Activated CD8-positive, alpha-beta memory T cell treated with anti-CD3 and anti-CD28 coated beads for 4 hours (primary cell): ENCODE data around the gene PRKAG3.
A peak's percentile ranks its signal among the peaks of the same experiment; 100 is the strongest.

Experiments used
- DNase-seq, 2 donors: peaks; one replicate each; pipeline ENCODE4 v3.0.0-alpha.2; 2020; ENCODE audit warnings: low read depth in 2 of 2

Gene PRKAG3

DNA sequence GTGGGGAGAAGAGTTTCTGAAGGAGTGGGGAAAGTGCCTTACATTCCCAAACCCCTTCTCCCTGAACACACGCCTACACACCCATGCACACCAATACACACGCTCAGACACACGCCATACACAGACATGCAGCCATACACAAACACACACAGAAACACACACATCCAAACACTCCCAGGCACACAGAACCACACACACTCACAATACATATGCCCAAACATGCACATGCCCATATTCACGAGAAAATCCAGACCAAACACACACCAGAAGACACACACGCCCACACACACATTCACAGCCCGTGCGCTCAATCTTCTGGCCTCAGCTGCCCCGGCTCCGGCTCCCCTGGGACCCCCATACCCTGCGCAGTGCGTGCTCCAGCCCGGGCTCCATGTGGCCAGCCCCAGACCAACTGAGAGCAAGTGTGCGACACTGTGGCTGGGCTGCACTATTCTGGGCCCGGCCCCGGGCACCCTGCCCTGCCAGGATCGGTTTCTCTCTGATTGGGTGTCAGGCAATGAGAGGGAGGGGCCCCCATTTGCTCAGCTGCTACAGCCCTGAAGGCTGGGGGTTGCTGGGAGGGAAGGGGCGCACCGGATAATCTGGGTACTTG lies at the start of gene PRKAG3:
Gene PRKAG3 (minus strand): TSS at position 426 of the 613 bp plus-strand sequence.
- no peak for DNase-seq

DNA sequence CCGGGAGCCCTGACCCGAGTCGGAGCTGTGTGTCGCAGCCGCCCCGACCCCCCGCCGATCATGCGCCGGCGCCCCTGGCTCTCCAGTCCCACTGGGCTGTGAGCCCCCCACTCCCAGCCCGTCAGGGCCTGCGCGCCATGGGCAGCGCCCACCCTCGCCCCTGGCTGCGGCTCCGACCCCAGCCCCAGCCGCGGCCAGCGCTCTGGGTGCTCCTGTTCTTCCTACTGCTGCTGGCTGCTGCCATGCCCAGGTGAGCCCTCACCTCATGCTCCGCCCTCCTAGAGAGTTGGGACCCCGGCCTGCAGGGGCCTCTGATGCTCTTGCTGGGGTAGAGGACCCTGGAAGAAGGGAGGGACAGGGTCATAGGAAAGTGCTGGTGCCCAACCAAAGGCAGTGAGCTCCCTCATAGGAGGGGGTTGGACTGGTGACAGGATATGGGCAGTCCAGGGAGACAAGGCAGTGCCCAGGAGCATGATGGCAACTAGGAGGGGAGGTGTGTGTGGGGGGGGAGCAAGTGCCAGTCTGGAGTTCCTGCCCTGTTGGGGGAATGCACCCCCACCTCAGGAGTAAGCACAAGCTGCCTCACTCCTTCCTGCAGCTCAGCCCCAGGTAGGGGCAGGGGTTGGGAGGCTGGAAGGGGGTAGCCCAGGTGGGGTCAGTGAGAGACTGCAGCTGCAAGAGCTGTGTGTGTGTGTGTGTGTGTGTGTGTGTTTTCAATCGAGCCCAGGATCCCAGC lies 49.4 kb upstream of the PRKAG3 start:
- DNase-seq: no peak

DNA sequence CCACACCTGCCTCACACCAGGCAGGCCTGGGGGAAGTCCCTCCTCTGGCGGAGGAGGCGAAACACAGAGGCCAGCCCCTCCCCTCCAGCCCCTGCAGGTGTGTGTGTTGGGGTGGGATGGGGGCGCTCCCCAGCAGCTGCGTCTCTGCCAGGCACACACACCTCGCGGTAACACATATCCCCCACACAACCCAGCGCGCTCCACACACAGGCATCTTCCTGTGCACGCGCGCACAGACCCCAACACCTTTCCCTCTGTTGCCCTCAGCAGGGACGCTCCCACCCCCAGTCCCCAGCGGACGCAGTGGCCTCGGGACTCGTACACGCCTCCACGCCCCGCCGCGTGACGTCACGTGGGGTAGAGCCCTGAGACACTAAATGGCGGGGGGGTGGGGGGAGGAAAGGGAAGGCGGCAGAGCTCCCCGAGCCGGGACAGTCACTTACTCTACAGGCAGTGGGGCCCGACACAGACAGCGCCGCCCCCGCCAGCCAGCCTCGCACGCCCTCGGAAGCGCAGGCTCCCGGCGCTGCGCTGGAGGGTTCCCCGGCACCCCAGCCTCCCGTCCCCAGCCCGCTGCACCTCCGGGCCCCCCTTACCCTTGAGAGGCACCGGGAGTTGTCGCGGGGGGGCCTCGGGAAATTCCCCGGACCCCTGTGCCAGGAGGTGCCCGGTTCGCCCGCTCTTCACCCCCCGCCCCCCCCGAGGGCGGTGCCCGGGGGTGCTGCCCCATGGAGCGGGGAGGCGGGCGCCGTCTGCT lies 48.7 kb upstream of the PRKAG3 start, which contains the start of gene WNT10A:
Gene WNT10A (plus strand): TSS at position 751 of the 757 bp plus-strand sequence. CDS start 144 bp downstream, outside the sequence.
- DNase-seq: peak; percentile 71 to 83

DNA sequence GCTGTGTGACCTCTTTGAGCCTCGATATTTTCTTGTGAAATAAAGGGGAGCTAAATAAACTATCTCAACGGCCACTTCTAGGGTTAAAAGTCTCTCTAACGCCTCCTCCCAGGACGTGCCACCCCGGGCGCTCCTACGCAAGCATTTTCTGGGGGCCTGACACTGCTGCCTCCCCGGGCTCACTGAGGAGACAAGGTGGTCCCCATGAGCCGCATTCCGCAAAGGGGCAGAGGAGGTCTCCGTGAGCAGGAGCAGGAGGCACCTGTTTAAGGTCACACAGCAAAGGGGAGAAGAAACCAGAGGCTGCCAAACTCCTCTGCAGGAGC lies 48.1 kb upstream of the PRKAG3 start:
- no peak for DNase-seq

DNA sequence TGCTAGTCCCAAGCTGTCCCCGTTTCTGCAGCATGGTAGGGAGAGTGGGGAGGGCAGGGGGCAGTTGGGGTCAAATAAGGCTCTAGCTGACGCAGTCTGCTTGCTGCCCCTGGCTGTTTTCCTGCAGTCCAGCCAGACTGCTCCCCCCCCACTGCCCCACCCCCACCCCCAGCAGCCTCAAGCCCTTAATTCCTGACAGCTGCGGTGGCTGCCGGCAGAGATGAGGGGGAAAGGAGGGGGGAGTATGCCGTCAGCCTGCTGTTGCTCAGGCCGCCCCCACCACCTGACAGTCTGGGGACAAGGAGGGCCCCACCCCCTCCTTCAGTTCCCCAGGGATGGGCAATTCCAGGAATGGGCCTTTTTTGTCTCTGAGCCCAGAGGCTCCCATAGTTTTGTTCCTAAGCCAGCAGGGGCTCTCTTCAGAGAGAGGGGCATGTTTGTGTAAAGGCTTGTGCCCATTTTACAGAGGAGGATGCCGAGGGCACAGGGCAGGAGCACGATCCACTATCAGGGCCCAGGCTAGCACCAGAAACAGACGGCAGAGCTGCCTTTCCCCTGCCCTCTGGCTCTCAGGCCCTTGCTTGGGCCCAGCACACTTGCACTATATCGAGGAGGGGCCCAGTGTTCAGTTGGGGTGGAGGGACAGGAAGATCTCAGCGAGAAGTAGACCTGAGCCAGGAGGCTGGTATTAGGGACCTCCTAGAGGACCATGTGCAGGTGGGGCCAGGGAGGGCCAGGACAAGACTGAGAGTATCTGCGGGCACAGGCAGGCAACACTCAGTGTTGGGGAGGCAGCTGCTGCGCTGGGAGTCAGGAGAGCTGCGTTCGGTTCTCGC lies 47.5 kb upstream of the PRKAG3 start:
- no peak for DNase-seq

DNA sequence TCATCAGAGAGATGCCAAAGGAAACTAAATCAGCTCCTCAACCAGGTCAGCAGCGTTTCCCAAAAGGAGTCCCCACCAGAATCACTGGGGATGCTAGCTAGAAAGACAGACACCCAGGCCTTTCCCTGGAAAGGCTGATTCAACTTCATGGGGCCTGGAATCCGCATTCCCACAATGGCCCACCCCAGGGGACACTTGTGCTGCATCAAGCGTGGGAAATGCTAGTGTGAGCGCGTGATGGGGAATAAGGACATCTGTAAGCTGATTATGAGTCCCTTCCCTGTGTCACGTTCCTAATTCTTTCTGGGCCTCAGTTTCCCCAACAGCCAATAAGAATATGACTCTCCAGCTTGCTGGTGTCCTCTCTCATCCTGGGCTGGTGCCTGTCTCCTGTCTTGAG lies 46.9 kb upstream of the PRKAG3 start:
- no peak for DNase-seq

DNA sequence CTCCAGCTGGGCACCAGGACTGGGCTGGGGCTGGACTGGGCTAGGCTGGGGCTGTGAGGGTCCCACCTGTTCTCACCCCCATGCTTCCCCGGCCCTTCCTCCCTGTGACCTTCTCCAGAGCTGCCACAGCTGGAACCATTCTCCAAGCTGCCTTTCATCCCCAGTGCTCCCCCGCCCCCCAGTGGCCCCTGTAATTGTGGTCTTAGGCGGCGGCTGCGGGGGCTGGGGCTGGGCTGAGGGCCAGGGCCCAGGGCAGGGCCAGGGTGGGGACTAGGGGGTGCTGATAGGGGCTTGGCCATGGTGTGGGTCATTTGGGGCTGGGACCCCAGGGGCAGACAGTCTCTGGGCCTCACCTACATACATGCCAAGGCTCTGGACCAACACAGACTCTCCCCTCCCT lies 46.3 kb upstream of the PRKAG3 start:
- DNase-seq: no peak

DNA sequence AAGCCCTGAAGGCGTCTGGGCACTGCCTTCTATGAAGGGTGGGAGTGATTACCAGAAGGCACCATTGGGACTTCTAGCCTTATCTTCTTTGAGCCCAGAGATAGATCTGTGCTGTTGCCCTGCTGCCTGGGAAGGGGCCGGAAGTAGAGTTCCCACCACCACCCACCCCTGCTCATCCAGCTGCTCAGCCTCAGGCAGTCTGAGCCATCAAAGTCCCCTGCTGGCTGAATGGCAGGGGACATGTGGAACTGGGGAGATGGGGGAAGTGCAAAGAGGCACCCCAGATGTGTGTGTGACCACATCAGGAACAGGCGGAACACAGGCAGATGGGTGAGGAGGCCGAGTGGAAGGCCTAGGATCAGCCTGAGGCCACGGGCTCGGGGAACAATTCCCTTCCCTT lies 45.7 kb upstream of the PRKAG3 start:
- DNase-seq: no peak

DNA sequence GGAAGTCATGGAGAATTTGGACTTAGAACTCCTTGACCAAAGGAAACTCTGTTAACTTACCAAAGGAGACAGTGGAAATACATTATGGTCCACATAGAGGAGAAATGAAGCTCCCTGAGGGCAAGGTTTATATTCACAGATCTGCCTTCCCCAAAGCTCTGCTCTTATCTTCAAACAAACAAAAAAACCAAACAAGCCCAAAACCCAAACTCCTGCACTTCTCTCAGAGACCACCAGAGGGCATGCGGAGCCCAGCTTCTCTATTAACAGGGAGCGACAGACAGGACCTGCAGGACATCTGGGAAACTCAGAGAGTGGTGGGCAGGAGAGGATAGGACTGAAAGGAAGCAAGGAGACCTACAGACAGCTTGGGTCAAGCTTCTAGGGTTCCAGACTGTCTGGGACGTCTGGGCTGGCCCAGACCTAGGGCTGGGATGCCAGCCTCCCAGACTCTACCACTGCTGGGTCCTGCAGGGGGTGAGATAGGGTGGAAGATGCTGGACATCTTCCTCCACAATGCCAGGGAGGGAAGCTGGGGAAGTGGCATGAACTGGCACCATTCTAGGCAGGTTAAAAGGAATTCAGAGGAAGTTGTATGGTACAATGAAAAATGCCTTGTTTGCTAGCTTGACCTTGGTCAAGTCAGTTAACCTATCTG lies 45.1 kb upstream of the PRKAG3 start:
- DNase-seq: peak; percentile 48 to 55

DNA sequence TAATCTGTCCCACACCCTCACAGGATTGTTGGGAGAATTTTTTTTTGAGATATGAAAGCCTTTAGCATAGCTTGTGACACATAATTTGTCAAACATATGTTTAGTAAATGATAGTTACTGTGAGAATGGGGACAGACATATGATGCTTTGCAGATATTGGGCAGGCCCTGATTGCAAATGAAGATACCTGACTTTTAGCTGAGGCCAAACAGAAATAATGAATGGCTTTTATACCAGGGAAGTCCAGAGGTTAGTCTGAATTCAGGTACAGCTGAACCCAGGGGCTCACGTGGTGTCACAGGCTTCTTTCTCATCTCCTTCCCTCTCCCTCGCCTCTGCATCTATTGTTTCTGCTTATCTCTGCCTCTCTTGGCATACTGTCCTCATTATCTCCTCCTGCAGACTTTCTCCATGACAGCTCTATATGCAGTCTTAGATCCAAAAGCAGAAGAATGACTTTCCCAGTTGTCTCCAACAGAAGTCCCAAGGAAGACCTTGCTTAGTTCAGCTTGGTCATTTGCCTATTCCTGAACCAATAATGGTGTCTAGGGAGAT lies 44.2 kb upstream of the PRKAG3 start:
- DNase-seq: no peak

DNA sequence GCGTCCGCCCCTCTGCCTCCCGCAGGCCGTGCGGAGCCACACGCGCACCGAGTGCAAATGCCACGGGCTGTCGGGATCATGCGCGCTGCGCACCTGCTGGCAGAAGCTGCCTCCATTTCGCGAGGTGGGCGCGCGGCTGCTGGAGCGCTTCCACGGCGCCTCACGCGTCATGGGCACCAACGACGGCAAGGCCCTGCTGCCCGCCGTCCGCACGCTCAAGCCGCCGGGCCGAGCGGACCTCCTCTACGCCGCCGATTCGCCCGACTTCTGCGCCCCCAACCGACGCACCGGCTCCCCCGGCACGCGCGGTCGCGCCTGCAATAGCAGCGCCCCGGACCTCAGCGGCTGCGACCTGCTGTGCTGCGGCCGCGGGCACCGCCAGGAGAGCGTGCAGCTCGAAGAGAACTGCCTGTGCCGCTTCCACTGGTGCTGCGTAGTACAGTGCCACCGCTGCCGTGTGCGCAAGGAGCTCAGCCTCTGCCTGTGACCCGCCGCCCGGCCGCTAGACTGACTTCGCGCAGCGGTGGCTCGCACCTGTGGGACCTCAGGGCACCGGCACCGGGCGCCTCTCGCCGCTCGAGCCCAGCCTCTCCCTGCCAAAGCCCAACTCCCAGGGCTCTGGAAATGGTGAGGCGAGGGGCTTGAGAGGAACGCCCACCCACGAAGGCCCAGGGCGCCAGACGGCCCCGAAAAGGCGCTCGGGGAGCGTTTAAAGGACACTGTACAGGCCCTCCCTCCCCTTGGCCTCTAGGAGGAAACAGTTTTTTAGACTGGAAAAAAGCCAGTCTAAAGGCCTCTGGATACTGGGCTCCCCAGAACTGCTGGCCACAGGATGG lies 42.0 kb upstream of the PRKAG3 start:
- DNase-seq: no peak

DNA sequence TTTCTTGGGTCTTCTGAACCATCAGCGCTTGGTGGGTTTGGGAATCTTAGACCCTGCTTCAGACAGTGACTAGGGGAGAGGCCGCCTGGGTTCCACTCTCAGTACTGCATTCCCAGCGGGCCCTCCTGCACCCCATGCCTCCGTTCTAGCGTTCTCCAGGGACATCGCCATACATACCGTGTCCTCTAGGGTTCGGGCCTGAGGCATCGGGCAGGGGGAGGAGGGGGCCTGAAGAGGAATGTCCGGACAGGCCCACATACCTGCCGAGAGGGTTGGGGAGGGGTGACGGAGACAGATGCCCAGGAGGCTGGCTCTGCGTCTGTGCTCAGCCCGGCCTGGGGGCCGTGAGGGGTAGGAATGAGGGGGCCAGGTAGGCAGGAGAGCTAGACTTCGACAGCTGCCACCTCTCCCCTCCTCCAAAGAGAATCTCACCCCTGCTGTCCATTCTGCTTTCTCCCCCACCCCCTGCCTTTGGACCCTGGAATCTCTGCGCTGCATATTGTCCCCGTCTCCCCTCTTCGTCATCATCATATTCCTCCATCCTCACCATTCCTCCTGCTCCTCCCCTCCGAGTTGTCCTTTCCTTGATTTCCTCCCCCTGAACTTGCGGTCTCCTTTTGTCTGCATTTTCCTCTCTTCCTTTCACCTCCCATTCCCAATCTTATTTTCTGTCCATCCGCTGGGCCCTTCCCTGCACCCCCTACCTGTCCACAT lies 41.2 kb upstream of the PRKAG3 start:
- no peak for DNase-seq

DNA sequence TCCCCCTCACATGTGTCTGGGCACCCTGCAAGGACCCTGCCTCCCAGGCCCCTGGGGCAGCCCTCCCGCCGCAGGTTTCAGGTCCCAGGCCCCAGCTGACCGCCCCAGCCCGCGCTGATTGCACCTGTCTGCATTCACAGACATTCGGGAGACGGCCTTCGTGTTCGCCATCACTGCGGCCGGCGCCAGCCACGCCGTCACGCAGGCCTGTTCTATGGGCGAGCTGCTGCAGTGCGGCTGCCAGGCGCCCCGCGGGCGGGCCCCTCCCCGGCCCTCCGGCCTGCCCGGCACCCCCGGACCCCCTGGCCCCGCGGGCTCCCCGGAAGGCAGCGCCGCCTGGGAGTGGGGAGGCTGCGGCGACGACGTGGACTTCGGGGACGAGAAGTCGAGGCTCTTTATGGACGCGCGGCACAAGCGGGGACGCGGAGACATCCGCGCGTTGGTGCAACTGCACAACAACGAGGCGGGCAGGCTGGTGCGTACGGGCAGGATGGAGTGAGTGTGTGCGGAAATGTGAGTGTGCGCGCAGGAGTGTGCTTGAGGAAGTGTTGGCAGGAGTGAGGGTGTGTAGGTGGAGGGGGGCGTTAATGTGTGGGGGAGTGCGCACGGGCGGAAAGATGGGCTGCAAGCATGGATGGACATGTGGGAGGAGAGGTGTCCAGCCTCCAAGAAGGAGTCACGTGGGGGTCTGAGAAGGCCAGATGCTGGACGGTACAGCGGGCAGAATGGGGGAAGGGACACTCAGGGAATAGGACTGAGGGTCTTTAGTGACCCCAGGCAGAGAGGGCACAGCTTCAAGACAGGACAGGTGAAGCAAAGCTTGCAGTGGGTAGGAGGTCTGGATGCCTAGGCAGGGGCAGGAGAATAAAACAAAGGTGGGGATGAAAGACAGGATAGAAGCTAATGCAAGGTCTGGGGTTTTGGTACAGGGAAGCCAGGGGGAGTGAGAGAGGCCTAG lies 40.0 kb upstream of the PRKAG3 start:
- DNase-seq: no peak

DNA sequence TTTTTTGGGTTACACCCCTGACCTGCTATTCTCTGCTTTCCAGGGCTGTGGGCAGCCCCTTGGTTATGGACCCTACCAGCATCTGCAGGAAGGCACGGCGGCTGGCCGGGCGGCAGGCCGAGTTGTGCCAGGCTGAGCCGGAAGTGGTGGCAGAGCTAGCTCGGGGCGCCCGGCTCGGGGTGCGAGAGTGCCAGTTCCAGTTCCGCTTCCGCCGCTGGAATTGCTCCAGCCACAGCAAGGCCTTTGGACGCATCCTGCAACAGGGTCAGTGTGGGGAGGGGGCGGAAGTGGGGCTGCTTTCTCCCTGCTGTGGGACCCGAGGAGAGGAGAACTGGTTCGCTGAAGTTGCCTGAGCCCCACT lies 39.4 kb upstream of the PRKAG3 start:
- no peak for DNase-seq

DNA sequence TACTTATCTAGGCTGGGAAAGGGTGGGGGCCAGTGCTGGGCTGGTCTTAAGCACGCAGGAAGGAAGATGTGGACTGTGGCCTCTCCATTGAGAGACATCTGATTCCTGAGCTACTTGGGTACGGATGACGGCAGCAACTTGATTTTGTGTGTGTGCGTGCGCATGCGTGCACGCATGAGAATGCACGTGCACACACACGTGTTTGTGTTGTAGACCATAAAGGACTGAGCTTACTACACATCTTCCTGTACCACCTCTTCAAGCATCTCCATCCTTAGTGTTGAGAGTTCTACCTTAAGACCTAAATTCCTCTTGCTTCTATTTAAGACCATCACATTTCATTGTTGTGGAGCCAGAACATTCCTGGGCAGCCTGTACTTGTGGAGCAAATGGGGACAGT lies 37.5 kb upstream of the PRKAG3 start:
- DNase-seq: no peak

DNA sequence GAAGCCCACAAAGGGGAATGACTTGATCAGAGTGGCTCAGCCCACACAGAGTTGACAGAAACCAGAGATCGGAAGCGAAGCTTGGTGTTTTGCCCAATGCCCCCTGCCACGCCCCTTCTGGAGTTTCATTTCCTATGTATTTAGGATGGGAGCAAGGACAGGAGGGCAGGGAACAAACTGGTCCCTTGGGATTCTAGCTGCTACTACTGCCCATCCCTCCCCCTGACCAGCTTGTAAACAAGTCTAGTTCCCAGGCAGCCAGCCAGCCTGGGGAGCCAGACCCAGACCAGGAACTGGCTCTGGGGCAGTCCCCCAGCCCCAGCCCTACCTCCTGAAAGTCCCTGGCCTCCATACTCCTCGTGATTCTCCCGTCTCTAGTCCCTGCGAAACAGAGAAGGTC lies 36.3 kb upstream of the PRKAG3 start:
- no peak for DNase-seq

DNA sequence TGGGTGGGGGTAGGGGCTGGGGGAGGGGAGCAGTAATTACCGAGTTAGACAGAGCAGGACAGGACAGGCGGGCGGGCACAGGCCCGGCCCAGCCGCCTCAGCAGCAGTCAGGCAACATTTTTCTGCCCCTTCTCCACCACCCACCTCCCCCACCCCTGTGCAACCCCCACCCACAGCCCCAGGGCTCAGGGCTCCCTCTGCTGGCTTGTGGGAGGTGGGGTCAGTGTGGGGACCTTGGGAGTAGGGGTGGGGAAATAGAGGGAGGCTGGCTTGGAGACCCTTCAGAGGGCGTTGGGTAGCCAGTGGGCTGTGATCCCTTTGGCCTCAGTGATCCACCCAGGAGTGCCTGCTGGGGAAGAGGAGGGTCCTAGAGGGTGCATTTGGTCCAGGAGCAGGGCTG lies 34.4 kb upstream of the PRKAG3 start:
- DNase-seq: no peak

DNA sequence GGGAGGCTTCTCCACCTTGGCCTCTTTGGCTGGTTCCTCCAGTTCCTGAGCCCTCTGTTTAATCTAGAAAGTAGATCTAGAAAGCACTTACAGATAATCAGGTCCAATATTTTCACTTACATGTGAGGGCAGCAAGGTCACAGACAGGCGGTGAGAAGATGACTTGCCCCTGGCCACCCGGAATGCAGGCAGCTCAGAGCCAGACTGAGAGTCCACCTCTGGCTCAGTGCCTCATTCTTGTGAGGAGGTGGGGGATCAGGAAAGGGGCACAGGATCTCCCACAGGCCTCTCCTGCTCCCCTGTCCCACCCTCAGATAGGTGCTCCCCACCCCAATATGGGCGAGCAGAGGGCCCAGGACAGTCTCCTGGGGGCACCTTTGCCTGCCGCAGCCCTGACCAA lies 33.8 kb upstream of the PRKAG3 start:
- DNase-seq: no peak
